HepG2 (cell line): ENCODE results near the gene GLRX2. TPM values are rescaled to one million over a fixed set of nuclear protein-coding genes. Genes with fewer than 3 reads are reported as not detected.

Source experiments
- DNMT1 ChIP-seq: sonication (generic); formaldehyde crosslinking; IDR thresholded peaks from 2 replicates; pipeline ENCODE4 v1.5.1; 2020; ENCODE audit warnings: mild to moderate bottlenecking, missing genetic modification reagents
- FOXJ3 ChIP-seq: sonication (generic); formaldehyde crosslinking; IDR thresholded peaks from 2 replicates; pipeline ENCODE4 v1.4.0; 2020; ENCODE audit warnings: missing genetic modification reagents, mild to moderate bottlenecking, borderline replicate concordance
- FOXO1 ChIP-seq: sonication (generic); formaldehyde crosslinking; IDR thresholded peaks from 2 replicates; pipeline ENCODE4 v1.4.0; 2020; ENCODE audit warnings: missing genetic modification reagents
- GZF1 ChIP-seq: sonication (generic); formaldehyde crosslinking; IDR thresholded peaks from 2 replicates; pipeline ENCODE4 v1.5.1; 2020; ENCODE audit warnings: mild to moderate bottlenecking, missing genetic modification reagents
- MED1 ChIP-seq: sonication (generic); formaldehyde crosslinking; IDR thresholded peaks from 2 replicates; pipeline ENCODE4 v1.4.0; 2020; ENCODE audit warnings: missing genetic modification reagents
- RAD51 ChIP-seq: fragments of 450-650 bp; IDR thresholded peaks from 2 replicates; pipeline ENCODE4 v1.6.1; 2016; ENCODE audit warnings: borderline replicate concordance
- SMAD1 ChIP-seq: sonication (generic); formaldehyde crosslinking; IDR thresholded peaks from 2 replicates; pipeline ENCODE4 v1.4.0; 2020; ENCODE audit warnings: missing genetic modification reagents, low read depth, mild to moderate bottlenecking, borderline replicate concordance
- SSRP1 ChIP-seq: IDR thresholded peaks from 2 replicates; pipeline ENCODE4 v1.6.1; 2016; ENCODE audit warnings: control low read depth
- ZFY ChIP-seq: sonication (generic); formaldehyde crosslinking; IDR thresholded peaks from 2 replicates; pipeline ENCODE4 v1.4.0; 2020; ENCODE audit warnings: missing genetic modification reagents
- polyA plus RNA-seq, 8 experiments: library from polyadenylated mRNA; depleted of rRNA in 3 of 8; stranded (reverse) in 7 of 8; unstranded in 1 of 8; fragments of >200 nt; fragmentation: Illumina TruSeq in 4 of 8; extraction: Trizol in 4 of 8; gene quantifications; 2 replicates each; pipeline versions ENCODE4 v1.2.1 to v1.2.3, GENCODE V29; 2011 to 2016; ENCODE audit warnings: low read depth in 4 of 8, missing spikeins in 1 of 8, mixed read lengths in 1 of 8; ENCODE audit not compliant: insufficient read depth in 1 of 8
- total RNA-seq, 5 experiments: library from RNA; depleted of rRNA; stranded (reverse); fragments of >200 nt; fragmentation: Illumina TruSeq; extraction: Trizol; gene quantifications; 2 replicates each; pipeline ENCODE4 v1.2.3, GENCODE V29; 2016; ENCODE audit warnings: low read depth in 1 of 5
- TF ChIP-seq, protein P1 (sequence below): sonication (generic); formaldehyde crosslinking; IDR thresholded peaks from 2 replicates; pipeline ENCODE4 v1.4.0; 2020; ENCODE audit warnings: missing genetic modification reagents
- TF ChIP-seq, protein P2 (sequence below): sonication (generic); formaldehyde crosslinking; IDR thresholded peaks from 2 replicates; pipeline ENCODE4 v1.4.0; 2020; ENCODE audit warnings: missing genetic modification reagents, borderline replicate concordance
- TF ChIP-seq, protein P3 (sequence below): fragments of 450-650 bp; IDR thresholded peaks from 2 replicates; pipeline ENCODE4 v1.6.1; 2017
- TF ChIP-seq, protein P4 (sequence below): sonication (generic); formaldehyde crosslinking; IDR thresholded peaks from 2 replicates; pipeline ENCODE4 v1.5.0; 2020; ENCODE audit warnings: mild to moderate bottlenecking, missing genetic modification reagents, borderline replicate concordance

Gene GLRX2
- total and polyA plus RNA-seq, 2 of the 13 experiments (the other 11 are each of a cell fraction or from before 2014, with no cell fraction given) = 11.9 to 39.0 TPM

DNA sequence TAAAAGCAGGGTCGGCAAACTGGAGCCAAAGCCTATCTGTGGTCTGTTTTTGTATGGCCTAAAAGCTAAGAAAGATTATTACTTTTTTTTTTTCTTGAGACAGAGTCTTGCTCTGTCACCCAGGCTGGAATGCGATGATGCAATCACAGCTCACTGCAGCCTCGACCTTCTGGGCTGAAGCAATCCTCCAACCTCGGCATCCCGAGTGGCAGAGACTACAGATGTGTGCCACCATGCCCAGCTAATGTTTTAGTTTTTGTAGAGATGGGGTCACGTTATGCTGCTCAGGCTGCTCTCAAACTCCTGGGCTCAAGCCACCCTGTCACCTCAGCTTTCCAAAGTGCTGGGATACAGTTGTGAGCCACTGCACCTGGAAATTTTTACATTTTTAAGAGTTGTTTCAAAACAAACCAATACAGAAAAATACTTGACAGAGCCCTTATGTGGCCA is 6.5 kb upstream of the GLRX2 start (continued):
- TF ChIP-seq, protein P1, sequence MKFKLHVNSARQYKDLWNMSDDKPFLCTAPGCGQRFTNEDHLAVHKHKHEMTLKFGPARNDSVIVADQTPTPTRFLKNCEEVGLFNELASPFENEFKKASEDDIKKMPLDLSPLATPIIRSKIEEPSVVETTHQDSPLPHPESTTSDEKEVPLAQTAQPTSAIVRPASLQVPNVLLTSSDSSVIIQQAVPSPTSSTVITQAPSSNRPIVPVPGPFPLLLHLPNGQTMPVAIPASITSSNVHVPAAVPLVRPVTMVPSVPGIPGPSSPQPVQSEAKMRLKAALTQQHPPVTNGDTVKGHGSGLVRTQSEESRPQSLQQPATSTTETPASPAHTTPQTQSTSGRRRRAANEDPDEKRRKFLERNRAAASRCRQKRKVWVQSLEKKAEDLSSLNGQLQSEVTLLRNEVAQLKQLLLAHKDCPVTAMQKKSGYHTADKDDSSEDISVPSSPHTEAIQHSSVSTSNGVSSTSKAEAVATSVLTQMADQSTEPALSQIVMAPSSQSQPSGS = peak; percentile 86
- TF ChIP-seq, protein P2, sequence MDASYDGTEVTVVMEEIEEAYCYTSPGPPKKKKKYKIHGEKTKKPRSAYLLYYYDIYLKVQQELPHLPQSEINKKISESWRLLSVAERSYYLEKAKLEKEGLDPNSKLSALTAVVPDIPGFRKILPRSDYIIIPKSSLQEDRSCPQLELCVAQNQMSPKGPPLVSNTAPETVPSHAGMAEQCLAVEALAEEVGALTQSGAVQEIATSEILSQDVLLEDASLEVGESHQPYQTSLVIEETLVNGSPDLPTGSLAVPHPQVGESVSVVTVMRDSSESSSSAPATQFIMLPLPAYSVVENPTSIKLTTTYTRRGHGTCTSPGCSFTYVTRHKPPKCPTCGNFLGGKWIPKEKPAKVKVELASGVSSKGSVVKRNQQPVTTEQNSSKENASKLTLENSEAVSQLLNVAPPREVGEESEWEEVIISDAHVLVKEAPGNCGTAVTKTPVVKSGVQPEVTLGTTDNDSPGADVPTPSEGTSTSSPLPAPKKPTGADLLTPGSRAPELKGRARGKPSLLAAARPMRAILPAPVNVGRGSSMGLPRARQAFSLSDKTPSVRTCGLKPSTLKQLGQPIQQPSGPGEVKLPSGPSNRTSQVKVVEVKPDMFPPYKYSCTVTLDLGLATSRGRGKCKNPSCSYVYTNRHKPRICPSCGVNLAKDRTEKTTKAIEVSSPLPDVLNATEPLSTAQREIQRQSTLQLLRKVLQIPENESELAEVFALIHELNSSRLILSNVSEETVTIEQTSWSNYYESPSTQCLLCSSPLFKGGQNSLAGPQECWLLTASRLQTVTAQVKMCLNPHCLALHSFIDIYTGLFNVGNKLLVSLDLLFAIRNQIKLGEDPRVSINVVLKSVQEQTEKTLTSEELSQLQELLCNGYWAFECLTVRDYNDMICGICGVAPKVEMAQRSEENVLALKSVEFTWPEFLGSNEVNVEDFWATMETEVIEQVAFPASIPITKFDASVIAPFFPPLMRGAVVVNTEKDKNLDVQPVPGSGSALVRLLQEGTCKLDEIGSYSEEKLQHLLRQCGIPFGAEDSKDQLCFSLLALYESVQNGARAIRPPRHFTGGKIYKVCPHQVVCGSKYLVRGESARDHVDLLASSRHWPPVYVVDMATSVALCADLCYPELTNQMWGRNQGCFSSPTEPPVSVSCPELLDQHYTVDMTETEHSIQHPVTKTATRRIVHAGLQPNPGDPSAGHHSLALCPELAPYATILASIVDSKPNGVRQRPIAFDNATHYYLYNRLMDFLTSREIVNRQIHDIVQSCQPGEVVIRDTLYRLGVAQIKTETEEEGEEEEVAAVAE (CRISPR knock-in tag) = no peak
- TF ChIP-seq SMAD1 (CRISPR knock-in tag) (no peak), DNMT1 (no peak), ZFY (no peak), SSRP1 (CRISPR knock-in tag) (no peak), FOXJ3 (CRISPR knock-in tag) (no peak), MED1 (CRISPR knock-in tag) (no peak), GZF1 (CRISPR knock-in tag) (no peak), RAD51 (no peak), FOXO1 (CRISPR knock-in tag) (peak; percentile 44)
- TF ChIP-seq, protein P3, sequence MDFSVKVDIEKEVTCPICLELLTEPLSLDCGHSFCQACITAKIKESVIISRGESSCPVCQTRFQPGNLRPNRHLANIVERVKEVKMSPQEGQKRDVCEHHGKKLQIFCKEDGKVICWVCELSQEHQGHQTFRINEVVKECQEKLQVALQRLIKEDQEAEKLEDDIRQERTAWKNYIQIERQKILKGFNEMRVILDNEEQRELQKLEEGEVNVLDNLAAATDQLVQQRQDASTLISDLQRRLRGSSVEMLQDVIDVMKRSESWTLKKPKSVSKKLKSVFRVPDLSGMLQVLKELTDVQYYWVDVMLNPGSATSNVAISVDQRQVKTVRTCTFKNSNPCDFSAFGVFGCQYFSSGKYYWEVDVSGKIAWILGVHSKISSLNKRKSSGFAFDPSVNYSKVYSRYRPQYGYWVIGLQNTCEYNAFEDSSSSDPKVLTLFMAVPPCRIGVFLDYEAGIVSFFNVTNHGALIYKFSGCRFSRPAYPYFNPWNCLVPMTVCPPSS = no peak
- TF ChIP-seq, protein P4, sequence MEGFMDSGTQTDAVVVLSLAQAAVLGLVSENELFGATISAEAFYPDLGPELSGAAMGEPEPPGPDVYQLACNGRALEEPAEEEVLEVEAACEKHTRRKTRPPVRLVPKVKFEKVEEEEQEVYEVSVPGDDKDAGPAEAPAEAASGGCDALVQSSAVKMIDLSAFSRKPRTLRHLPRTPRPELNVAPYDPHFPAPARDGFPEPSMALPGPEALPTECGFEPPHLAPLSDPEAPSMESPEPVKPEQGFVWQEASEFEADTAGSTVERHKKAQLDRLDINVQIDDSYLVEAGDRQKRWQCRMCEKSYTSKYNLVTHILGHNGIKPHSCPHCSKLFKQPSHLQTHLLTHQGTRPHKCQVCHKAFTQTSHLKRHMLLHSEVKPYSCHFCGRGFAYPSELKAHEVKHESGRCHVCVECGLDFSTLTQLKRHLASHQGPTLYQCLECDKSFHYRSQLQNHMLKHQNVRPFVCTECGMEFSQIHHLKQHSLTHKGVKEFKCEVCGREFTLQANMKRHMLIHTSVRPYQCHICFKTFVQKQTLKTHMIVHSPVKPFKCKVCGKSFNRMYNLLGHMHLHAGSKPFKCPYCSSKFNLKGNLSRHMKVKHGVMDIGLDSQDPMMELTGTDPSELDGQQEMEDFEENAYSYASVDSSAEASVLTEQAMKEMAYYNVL (CRISPR knock-in tag) = 0 out of 2 replicates have a peak, but pooled peaks have one; percentile 3
